ENCODE measurements around the gene TMEM202. TPM values are rescaled to one million over a fixed set of nuclear protein-coding genes. Genes with fewer than 3 reads are reported as not detected.

Gene TMEM202
- total and polyA plus RNA-seq, 8 donors, result not detected

GRCh38 chr15:72445426-72445825 lies 47.3 kb downstream of the TMEM202 start:
- Histone ChIP-seq H3K9me3 (no peaks in the 10 kb centered on the region), H3K27ac (no peak overlapping the region), H3K4me1 (no peaks in the 10 kb centered on the region), H3K27me3 (no peaks in the 10 kb centered on the region), H3K4me3 (no peak overlapping the region), H3K36me3 (no peaks in the 10 kb centered on the region)
- DNase-seq, result no peak
- WGBS, 5 donors, result 71 to 96% (median 75%) methylated on average over 1 of the region's 1 CpG
- TF ChIP-seq CTCF (IDR thresholded peaks at IDR 0.05), result no peak
- TF ChIP-seq POLR2AphosphoS5 (IDR thresholded peaks at IDR 0.05), result no peak
- no peak for TF ChIP-seq EP300 (IDR thresholded peaks at IDR 0.05)
- TF ChIP-seq POLR2A (IDR thresholded peaks at IDR 0.05), result no peak
- intact Hi-C loops (cut with DNase I; ENCODE audit: low total_unique reads), result no loop called here

- intact Hi-C loops (cut with DNase I; ENCODE audit: low total_unique reads), result no loop called here
- no peak overlapping the region for H3K27ac ChIP-seq
These were observed 52.7 kb downstream of the TMEM202 start for GRCh38 chr15:72450805-72451204.

DNA sequence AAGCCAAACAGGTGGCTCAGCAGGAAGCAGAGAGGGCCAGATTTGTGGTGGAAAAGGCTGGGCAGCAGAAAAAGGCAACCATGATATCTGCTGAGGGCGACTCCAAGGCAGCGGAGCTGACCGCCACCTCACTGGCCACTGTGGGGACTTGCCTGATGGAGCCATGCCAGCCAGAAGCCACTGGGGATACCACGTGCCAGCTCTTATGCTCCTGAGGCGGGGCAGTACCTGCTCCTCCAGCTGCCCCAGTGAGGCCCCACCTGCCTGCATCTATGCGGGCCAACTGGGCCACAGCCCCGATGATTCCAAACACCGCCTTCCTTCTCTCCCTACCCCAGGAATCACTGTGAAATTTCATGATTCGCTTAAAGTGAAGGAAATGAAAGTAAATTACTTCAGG lies 53.1 kb downstream of the TMEM202 start:
- 72 to 85% (median 77%) methylated on average over 9 of the region's 9 CpGs for WGBS, 5 donors
- intact Hi-C loops (cut with DNase I; ENCODE audit: low total_unique reads), result no loop called here
- no peak overlapping the region for H3K27ac ChIP-seq
- H3K4me3 ChIP-seq, result no peak overlapping the region
- no peak for DNase-seq
- no peaks in the 10 kb centered on the region for H3K9me3 ChIP-seq
- H3K36me3 ChIP-seq, result no peaks in the 10 kb centered on the region
- TF ChIP-seq POLR2A (IDR thresholded peaks at IDR 0.05) (no peak), POLR2AphosphoS5 (IDR thresholded peaks at IDR 0.05) (no peak), EP300 (IDR thresholded peaks at IDR 0.05) (no peak), CTCF (IDR thresholded peaks at IDR 0.05) (no peak)
- no peaks in the 10 kb centered on the region for H3K27me3 ChIP-seq
- H3K4me1 ChIP-seq, result no peaks in the 10 kb centered on the region

More at GRCh38 chr15:72450805-72451204, 52.7 kb downstream of the TMEM202 start:
- Histone ChIP-seq H3K4me1 (no peaks in the 10 kb centered on the region), H3K36me3 (no peaks in the 10 kb centered on the region), H3K4me3 (no peak overlapping the region), H3K9me3 (no peaks in the 10 kb centered on the region), H3K27me3 (no peaks in the 10 kb centered on the region)
- 78 to 87% (median 80%) methylated on average over 6 of the region's 6 CpGs for WGBS, 5 donors
- TF ChIP-seq EP300 (IDR thresholded peaks at IDR 0.05), result no peak
- no peak for TF ChIP-seq POLR2A (IDR thresholded peaks at IDR 0.05)
- TF ChIP-seq CTCF (IDR thresholded peaks at IDR 0.05), result no peak
- no peak for DNase-seq

DNA sequence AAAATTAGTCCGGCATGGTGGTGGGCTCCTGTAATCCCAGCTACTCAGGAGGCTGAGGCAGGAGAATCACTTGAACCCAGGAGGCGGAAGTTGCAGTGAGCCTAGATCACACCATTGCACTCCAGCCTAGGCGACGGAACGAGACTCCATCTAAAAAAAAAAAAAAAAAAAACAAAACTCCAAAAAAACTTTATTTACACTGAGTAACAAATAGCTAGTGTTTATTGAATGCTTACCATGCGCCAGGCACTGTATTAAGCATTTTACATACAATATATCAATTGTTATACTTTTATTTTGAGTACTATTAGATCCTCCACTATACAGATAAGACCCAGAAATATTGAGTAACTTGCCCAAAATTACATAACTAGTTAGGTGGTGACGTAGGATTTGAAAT lies 58.6 kb downstream of the TMEM202 start:
- intact Hi-C loops (cut with DNase I; ENCODE audit: low total_unique reads), result no loop called here
- no peak for DNase-seq
- WGBS, 5 donors, result 87 to 98% (median 94%) methylated on average over 6 to 7 of the region's 7 CpGs

More for the DNA sequence above, 58.6 kb downstream of the TMEM202 start:
- H3K4me1 ChIP-seq, result peaks cover 0 to 5% (median 0%) of the 10 kb centered on the region in 4 donors
- H3K36me3 ChIP-seq, result no peaks in the 10 kb centered on the region
- no peaks in the 10 kb centered on the region for H3K9me3 ChIP-seq
- H3K27me3 ChIP-seq, result no peaks in the 10 kb centered on the region
- no peak overlapping the region for H3K4me3 ChIP-seq
- H3K27ac ChIP-seq, result no peak overlapping the region
- TF ChIP-seq POLR2A (IDR thresholded peaks at IDR 0.05) (no peak), CTCF (IDR thresholded peaks at IDR 0.05) (no peak), POLR2AphosphoS5 (IDR thresholded peaks at IDR 0.05) (no peak), EP300 (IDR thresholded peaks at IDR 0.05) (no peak)

Other genes with a start within 250 kb of the TMEM202 start
- under 1 TPM in 2 of 5 donors, not detected in 3; 0.29 to 0.92 TPM for gene GRAMD2A, start 200.5 kb upstream of the TMEM202 start, total RNA-seq
- gene GRAMD2A, start 200.5 kb upstream of the TMEM202 start, polyA plus RNA-seq, result under 1 TPM in 2 of 3 donors, not detected in 1; 0.37 to 0.80 TPM
- 100 to 1,000 TPM in 4 of 5 donors, 10 to 100 TPM in 1; 79.9 to 452 (median 274) TPM for gene PKM, start 167.1 kb upstream of the TMEM202 start, total RNA-seq
- 100 to 1,000 TPM; 150 to 332 (median 271) TPM for gene PKM, start 167.1 kb upstream of the TMEM202 start, polyA plus RNA-seq
- 100 to 1,000 TPM in 1 of 5 donors, 10 to 100 TPM in 4; 29.6 to 101 (median 58.4) TPM for gene PARP6, start 125.8 kb upstream of the TMEM202 start, total RNA-seq
- 10 to 100 TPM; 60.5 to 73.4 (median 66.7) TPM for gene PARP6, start 125.8 kb upstream of the TMEM202 start, polyA plus RNA-seq
- 1 to 10 TPM in 2 of 5 donors, under 1 TPM in 1, not detected in 2; 0.55 to 4.0 (median 1.9) TPM for gene CELF6, start 78.1 kb upstream of the TMEM202 start, total RNA-seq
- gene CELF6, start 78.1 kb upstream of the TMEM202 start, polyA plus RNA-seq, result 1 to 10 TPM in 1 of 3 donors, under 1 TPM in 2; 0.44 to 3.9 (median 0.61) TPM
- gene HEXA, start 22.3 kb upstream of the TMEM202 start, total RNA-seq, result 10 to 100 TPM; 30.7 to 84.8 (median 53.5) TPM
- gene HEXA, start 22.3 kb upstream of the TMEM202 start, polyA plus RNA-seq, result 10 to 100 TPM; 33.9 to 67.0 (median 62.6) TPM
- 100 to 1,000 TPM in 2 of 5 donors, 10 to 100 TPM in 3; 18.7 to 380 (median 80.0) TPM for gene ARIH1, start 76.0 kb downstream of the TMEM202 start, total RNA-seq
- 10 to 100 TPM; 16.1 to 22.5 (median 17.1) TPM for gene ARIH1, start 76.0 kb downstream of the TMEM202 start, polyA plus RNA-seq

All from stomach (tissue), 9 donors.